Measurements from ENCODE around the gene KLHL35.
"Not testable (repeated sequence)": the region's sequence is repeated elsewhere in the genome, so short reads cannot be mapped to it uniquely, and the experiment has no call there.

KLHL35 gene

DNA sequence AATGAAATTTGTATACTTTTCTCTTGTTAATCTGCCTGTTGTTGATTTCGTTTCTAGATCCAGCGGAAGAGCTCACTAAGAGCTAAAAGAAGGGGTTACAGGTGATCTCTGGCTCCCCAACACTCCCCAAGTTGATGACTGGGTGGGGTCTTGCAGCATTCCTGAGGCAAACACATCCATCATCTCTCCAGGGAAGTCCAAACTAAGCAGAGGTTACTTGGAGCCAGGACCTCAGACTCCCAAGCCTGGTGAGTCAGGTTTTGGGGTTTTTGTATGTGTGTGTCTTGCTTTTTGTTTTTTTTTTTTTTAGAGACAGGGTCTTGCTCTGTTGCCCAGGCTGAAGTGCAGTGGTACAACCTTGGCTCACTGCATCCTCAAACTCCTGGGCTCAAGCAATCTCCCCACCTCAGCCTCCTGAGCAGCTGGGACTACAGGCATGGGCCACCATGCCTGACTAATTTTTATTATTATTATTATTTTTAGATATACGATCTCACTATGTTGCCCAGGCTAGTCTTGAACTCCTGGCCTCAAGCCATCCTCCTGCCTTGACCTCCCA lies 45.2 kb downstream of the KLHL35 start:
- DNase-seq: no peak

DNA sequence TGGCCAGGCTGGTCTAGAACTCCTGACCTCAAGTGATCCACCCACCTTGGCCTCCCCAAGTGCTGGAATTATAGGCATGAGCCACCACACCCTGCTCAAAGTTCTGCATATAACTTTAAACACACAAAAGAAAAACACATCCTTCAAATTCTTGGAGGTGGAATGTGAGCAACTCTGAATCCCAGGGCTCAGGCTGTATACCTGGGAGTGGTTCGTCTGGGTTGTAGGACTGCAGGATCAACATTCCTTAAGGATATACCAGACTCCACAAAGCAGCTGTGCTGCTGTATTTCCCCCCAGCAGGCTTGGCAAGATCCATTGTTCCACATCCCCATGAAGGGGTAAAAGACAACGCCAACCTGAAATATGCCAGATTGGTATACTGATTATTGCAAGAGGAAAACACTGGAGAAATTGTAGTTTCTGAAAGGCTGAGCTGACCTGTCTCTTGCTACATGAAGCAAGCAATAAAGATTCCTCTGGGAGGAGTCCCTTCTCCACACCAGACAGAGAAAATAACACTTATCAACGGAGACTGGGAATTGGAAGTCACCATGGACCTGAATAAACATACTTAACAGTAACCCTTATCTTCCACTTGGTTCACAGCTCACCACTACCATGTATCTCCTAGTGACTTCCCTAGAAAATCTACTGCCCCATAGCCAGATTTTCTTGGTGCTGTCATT lies 45.9 kb downstream of the KLHL35 start:
- no peak for DNase-seq

DNA sequence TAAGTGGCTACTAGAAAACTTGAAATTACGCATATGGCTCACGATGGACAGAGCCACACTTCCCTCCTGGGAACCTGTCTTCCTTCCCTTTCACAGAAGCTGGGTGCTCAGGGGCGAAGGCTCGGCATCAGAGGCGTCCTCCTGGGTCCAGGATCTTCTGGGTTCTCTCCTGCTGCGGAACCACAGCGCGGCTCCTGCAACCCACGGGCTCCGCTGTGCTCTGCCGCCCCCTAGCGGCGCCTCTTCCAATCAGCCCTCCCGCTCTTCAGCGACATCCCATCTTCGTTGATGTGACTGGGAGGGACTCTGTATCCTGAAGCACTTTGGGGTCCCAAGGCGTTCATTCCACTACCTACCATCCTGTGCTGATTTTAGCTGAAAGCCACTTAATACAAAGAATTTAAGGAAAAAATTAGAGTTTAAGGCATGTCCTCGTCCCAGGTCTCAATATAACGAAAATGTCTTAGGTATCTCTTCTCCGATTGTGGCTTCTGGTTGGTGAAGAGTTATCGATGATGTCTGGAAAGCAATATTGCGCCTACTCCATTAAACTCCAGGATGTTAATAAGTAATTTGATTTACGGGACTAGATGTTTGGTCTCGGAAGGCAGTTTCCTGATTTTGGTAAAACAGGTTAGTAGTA lies 48.4 kb downstream of the KLHL35 start:
- DNase-seq: peak; percentile 61

DNA sequence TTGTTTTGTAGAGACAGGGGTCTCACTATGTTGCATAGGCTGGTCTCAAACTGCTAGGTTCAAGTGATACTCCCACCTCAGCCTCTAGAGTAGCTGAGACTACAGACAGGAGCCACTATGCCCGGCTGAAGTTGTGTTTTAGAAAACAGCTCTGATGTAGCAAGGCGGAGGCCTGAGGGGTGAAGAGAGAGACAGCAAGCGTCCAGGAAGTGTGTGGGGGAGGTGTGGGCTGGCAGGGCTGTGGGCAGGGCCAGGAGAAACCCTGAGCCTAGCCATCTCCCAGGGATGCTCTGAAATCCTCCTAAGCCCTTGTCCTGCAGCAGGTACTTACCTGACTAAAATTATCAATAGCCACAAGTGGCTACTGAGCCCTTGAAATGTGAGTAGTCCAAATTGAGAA lies 49.8 kb downstream of the KLHL35 start:
- peak; percentile 61 for DNase-seq

DNA sequence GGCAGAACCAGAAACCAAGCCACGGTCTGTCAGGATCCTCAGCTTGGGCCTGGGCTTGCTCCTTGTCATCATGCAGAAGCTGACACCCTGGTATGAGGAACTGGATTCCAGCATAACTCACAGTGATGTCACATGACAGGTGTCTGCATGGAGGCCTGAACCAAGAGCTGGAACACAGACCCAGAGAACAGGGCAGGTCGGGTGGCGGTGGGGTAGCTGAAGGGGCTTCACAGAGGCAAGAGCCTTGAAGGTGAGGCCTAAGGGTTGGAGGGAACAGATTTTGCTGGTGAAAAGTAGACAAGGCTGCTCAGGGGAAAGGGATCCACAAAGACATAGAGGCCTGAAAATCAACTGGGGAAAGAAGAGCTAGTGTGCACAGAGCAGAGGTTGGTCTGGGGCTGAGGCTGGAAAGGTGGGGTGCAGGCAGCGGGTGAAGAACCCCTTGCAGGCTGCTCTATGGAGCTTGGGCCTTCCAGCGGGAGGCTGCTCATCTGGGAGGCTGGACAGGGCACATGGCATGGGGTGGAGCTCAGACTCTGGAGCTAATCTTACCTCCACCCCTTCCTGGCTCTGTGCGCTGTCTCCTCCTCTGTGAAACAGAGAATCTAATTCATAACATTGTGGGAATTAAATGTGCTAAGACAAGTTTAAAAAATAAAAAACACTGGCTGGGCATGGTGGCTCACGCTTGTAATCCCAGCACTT lies 52.1 kb downstream of the KLHL35 start:
- DNase-seq: peak; percentile 35

DNA sequence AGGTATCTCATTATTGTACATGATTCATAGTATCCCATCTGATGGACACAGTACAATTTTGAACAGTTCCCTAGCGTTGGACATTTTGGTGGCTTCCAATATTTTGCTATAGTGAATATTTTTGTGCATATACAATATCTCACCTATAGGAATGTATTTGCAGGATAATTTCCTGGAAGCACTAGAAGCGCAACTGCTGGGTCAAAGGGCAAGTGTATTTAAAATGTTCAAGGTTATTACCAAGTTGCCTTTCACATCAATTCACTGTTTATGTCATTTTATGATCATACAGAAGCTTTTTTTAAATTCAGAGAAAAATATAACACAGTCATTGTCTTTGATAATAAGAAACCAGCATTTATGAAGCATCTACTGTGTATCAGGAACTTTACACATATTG lies 52.8 kb downstream of the KLHL35 start:
- DNase-seq: no peak

DNA sequence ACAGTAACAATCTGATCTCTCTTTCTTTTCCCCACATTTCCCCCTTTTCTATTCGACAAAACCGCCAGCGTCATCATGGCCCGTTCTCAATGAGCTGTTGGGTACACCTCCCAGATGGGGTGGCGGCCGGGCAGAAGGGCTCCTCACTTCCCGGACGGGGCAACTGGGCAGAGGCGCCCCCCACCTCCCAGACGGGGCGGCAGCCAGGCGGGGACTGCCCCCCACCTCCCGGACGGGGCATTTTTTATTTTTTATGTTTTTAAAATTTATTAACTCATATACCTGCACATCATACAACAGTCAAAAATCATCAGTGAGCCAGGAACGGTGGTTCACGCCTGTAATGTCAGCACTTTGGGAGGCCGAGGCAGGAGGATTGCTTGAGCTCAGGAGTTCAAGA lies 54.2 kb downstream of the KLHL35 start:
- not testable (repeated sequence) for DNase-seq

DNA sequence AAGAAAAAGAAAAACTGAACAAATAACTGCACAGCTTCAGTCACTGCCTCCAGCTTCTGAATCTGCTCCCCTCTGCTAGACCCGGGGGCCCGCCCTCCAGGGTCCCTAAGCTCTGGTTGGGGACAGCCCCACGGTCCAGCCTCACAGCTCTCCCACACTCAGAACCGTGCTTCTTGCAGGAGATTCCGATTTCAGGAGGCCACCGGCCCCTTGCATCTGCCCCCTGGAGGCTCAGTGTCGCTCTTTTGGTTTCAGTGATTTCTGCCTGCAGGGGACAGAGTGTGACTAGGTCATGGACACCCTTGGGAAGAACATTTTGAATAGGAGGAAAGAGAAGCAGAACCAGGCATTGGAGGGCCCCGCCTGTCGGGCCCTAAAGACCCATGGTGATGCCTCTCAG lies 56.8 kb downstream of the KLHL35 start:
- DNase-seq: no peak

DNA sequence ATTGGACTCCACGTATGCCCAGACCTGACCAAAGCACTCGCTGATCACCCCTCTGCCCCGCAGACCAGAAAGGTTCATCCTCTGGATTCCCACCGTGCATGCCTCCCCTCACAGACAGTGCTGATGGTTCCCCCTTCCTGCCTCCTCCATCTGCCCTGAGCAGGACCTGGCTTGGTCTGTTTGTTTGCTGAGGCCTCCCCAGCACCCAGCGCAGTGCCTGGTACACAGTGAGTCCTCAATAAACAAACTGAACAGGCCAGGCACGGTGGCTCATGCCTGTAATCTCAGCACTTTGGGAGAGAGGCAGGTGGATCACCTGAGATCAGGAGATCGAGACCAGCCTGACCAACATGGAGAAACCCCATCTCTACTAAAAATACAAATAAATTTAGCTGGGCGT lies 57.4 kb downstream of the KLHL35 start:
- DNase-seq: no peak

DNA sequence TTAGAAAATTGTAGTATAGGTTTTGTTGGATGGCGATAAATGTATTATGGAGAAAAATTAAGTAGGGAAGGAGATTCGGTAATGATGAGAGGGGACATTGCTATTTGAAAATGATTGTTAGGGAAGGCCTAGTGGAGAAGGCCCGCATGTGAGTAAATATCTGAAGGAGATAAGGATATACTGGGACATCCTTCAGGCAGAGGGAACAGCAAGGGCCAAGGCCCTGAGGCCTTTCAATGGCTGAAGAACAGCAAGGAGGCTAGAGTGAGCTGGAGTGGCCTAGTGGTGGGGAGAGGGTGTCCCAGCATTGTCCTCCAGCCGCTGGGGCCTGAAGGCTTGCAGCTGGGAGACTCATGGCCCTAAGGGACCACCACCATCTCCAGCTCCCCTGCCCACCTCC lies 58.4 kb downstream of the KLHL35 start:
- DNase-seq: no peak

DNA sequence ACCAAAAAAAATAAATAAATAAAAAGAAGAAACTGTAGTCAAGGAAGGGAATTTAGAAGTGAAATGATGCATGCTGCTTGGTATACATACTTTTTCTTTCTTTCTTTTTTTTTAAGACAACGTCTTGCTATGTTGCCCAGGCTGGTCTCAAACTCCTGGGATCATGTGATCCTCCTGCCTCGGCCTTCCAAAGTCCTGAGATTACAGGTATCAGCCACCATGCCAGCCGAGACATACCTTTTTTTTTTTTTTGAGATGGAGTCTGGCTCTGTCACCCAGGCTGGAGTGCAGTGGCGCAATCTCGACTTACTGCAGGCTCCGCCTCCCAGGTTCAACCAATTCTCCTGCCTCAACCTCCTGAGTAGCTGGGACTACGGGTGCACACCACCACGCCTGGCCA lies 59.8 kb downstream of the KLHL35 start:
- DNase-seq: no peak

All from GDM1 (cell line).